ENCODE measurements around the gene AGMO.
A peak's percentile ranks its signal among the peaks of the same experiment; 100 is the strongest.

AGMO gene

GRCh38 chr7:15418264-15418663 is 143.6 kb downstream of the AGMO start:
- H3K4me3 ChIP-seq (ENCODE audit: low read length): no peak overlapping the region
- no peak for DNase-seq (ENCODE audit: low read depth, low spot score)

GRCh38 chr7:15417341-15417988 is 144.3 kb downstream of the AGMO start:
- no peak for DNase-seq (ENCODE audit: low read depth, low spot score)
- no peak overlapping the region for H3K4me3 ChIP-seq (ENCODE audit: low read length)

GRCh38 chr7:15411019-15411418 is 150.8 kb downstream of the AGMO start:
- H3K4me3 ChIP-seq (ENCODE audit: low read length): no peak overlapping the region
- no peak for DNase-seq (ENCODE audit: low read depth, low spot score)

- DNase-seq (ENCODE audit: low read depth, low spot score): peak; percentile 50
- no peak overlapping the region for H3K4me3 ChIP-seq (ENCODE audit: low read length)
Observed at GRCh38 chr7:15407910-15408309, 153.9 kb downstream of the AGMO start.

- H3K4me3 ChIP-seq (ENCODE audit: low read length): no peak overlapping the region
- DNase-seq (ENCODE audit: low read depth, low spot score): no peak
Observed at GRCh38 chr7:15403751-15404150, 158.1 kb downstream of the AGMO start.

- no peak overlapping the region for H3K4me3 ChIP-seq (ENCODE audit: low read length)
- no peak for DNase-seq (ENCODE audit: low read depth, low spot score)
Observed at GRCh38 chr7:15403315-15403714, 158.5 kb downstream of the AGMO start.

GRCh38 chr7:15402436-15403136 is 159.2 kb downstream of the AGMO start:
- H3K4me3 ChIP-seq (ENCODE audit: low read length): no peak overlapping the region
- no peak for DNase-seq (ENCODE audit: low read depth, low spot score)

GRCh38 chr7:15400440-15400839 is 161.4 kb downstream of the AGMO start:
- no peak for DNase-seq (ENCODE audit: low read depth, low spot score)
- H3K4me3 ChIP-seq (ENCODE audit: low read length): no peak overlapping the region

- H3K4me3 ChIP-seq (ENCODE audit: low read length): no peak overlapping the region
- no peak for DNase-seq (ENCODE audit: low read depth, low spot score)
Observed at GRCh38 chr7:15399441-15399840, 162.4 kb downstream of the AGMO start.

GRCh38 chr7:15397922-15398760 is 163.7 kb downstream of the AGMO start:
- DNase-seq (ENCODE audit: low read depth, low spot score): no peak
- H3K4me3 ChIP-seq (ENCODE audit: low read length): no peak overlapping the region

GRCh38 chr7:15397159-15397550 is 164.7 kb downstream of the AGMO start:
- no peak overlapping the region for H3K4me3 ChIP-seq (ENCODE audit: low read length)
- no peak for DNase-seq (ENCODE audit: low read depth, low spot score)

- DNase-seq (ENCODE audit: low read depth, low spot score): no peak
- H3K4me3 ChIP-seq (ENCODE audit: low read length): no peak overlapping the region
Observed at GRCh38 chr7:15396210-15397158, 165.3 kb downstream of the AGMO start.

GRCh38 chr7:15389073-15389472 is 172.7 kb downstream of the AGMO start:
- H3K4me3 ChIP-seq (ENCODE audit: low read length): no peak overlapping the region
- DNase-seq (ENCODE audit: low read depth, low spot score): no peak

- no peak for DNase-seq (ENCODE audit: low read depth, low spot score)
- H3K4me3 ChIP-seq (ENCODE audit: low read length): no peak overlapping the region
Observed at GRCh38 chr7:15378494-15379145, 183.2 kb downstream of the AGMO start.

- no peak overlapping the region for H3K4me3 ChIP-seq (ENCODE audit: low read length)
- no peak for DNase-seq (ENCODE audit: low read depth, low spot score)
Observed at GRCh38 chr7:15376600-15376999, 185.2 kb downstream of the AGMO start.

GRCh38 chr7:15370441-15370840 is 191.4 kb downstream of the AGMO start:
- H3K4me3 ChIP-seq (ENCODE audit: low read length): no peak overlapping the region
- DNase-seq (ENCODE audit: low read depth, low spot score): no peak

- DNase-seq (ENCODE audit: low read depth, low spot score): no peak
- H3K4me3 ChIP-seq (ENCODE audit: low read length): no peak overlapping the region
Observed at GRCh38 chr7:15368653-15369052, 193.2 kb downstream of the AGMO start.

- no peak for DNase-seq (ENCODE audit: low read depth, low spot score)
- no peak overlapping the region for H3K4me3 ChIP-seq (ENCODE audit: low read length)
Observed at GRCh38 chr7:15367897-15368296, 193.9 kb downstream of the AGMO start.

- no peak for DNase-seq (ENCODE audit: low read depth, low spot score)
- H3K4me3 ChIP-seq (ENCODE audit: low read length): no peak overlapping the region
Observed at GRCh38 chr7:15358112-15358511, 203.7 kb downstream of the AGMO start.
